Measurements from ENCODE around the gene WDR88.

GRCh38 chr19:33186431-33187182 lies 54.7 kb downstream of the WDR88 start:
- TF ChIP-seq POLR2AphosphoS5 (IDR thresholded peaks at IDR 0.05; ENCODE audit: insufficient read depth, low read depth, low read length) (no peak), CTCF (IDR thresholded peaks at IDR 0.05; ENCODE audit: extremely low read depth in 1 of 2, insufficient read depth in 1 of 2, low read depth in 1 of 2, low read length in 2 of 2) (no peak), MAX (IDR thresholded peaks at IDR 0.05; ENCODE audit: insufficient read depth, insufficient read length) (no peak), POLR2A (IDR thresholded peaks at IDR 0.05; ENCODE audit: low read depth, low read length) (no peak), EZH2 (IDR thresholded peaks at IDR 0.05; ENCODE audit: borderline replicate concordance, low read depth, low read length, severe bottlenecking) (no peak), MYC (IDR thresholded peaks at IDR 0.05; ENCODE audit: low read depth, low read length) (no peak)
